Measurements from ENCODE around the gene ESRRA. TPM values are rescaled to one million over a fixed set of nuclear protein-coding genes. Genes with fewer than 3 reads are reported as not detected.

The ESRRA gene
- polyA plus RNA-seq, 2 of the 4 experiments (the other 2 are of a cell fraction) = 15.2 to 35.5 TPM

DNA sequence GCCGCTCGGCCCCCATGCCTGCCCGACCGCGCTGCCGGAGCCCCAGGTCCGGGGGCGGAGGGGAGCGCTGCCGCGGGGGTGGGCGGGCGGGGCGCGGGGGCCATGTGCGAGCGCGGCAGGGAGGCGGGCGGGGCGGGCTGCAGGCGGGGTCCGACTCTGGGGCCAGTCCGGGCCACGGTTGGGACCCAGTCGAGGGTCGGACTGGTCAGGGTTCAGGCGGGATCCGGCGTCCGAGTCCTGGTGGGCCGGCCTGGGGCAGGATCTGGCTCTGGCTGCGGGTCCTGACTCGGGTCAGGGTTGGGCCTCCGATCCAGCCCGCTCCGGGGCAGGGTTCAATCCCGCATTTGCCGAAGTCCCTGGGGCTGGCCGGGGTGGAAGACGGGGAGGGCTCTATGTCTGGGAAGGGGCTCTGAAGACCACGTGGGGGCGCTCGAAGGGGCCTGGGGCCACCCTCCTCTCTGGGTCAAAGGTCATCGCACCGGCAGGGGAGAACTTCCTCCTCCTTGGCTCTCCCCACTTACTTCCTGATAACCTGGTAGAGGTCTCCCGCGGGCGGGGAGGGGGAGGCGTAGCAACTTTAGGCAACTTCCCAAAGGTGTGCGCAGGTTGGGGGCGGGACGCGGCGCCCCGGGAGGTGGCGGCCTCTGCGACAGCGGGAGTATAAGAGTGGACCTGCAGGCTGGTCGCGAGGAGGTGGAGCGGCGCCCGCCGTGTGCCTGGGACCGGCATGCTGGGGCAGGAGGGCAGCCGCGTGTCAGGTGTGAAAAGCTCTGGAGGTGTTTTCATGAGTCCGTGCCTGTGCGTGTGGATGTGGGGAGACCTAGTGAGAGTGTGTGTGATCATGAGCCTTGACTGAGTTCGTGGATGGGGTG, 603 bp downstream of the ESRRA start:
- TF ChIP-seq EHF (CRISPR knock-in tag; IDR thresholded peaks at IDR 0.05) = no peak
- peak; percentile 61 for TF ChIP-seq POLR2A (IDR thresholded peaks at IDR 0.05; ENCODE audit: low read length)
- peak; percentile 61 for TF ChIP-seq SMC3 (IDR thresholded peaks at IDR 0.05)
- TF ChIP-seq, protein P1, sequence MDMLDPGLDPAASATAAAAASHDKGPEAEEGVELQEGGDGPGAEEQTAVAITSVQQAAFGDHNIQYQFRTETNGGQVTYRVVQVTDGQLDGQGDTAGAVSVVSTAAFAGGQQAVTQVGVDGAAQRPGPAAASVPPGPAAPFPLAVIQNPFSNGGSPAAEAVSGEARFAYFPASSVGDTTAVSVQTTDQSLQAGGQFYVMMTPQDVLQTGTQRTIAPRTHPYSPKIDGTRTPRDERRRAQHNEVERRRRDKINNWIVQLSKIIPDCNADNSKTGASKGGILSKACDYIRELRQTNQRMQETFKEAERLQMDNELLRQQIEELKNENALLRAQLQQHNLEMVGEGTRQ (IDR thresholded peaks at IDR 0.05) = no peak
- TF ChIP-seq ZNF302 (CRISPR knock-in tag; IDR thresholded peaks at IDR 0.05) = no peak
- TF ChIP-seq MYC (IDR thresholded peaks at IDR 0.05; ENCODE audit: borderline replicate concordance, low read length) = 0 out of 2 replicates have a peak, but pooled peaks have one; percentile 39
- no peak for TF ChIP-seq NFE2L2 (conservative IDR thresholded peaks at IDR 0.05; ENCODE audit: low read length)
- TF ChIP-seq, protein P2, sequence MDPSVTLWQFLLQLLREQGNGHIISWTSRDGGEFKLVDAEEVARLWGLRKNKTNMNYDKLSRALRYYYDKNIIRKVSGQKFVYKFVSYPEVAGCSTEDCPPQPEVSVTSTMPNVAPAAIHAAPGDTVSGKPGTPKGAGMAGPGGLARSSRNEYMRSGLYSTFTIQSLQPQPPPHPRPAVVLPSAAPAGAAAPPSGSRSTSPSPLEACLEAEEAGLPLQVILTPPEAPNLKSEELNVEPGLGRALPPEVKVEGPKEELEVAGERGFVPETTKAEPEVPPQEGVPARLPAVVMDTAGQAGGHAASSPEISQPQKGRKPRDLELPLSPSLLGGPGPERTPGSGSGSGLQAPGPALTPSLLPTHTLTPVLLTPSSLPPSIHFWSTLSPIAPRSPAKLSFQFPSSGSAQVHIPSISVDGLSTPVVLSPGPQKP (IDR thresholded peaks at IDR 0.05; ENCODE audit: low read depth, low read length) = no peak
- peak; percentile 61 for TF ChIP-seq CTCF (IDR thresholded peaks at IDR 0.05)
- no peak for TF ChIP-seq RNF2 (IDR thresholded peaks at IDR 0.05; ENCODE audit: borderline replicate concordance, low read depth)
- TF ChIP-seq PHF8 (IDR thresholded peaks at IDR 0.05; ENCODE audit: borderline replicate concordance, low read depth) = 0 out of 2 replicates have a peak, but pooled peaks have one; percentile 26
- peak in 1 of 2 experiments; percentile 50; a peak in 1 of 5 replicates for TF ChIP-seq JUN (IDR thresholded peaks at IDR 0.05)
- peak; percentile 41; the same call in 1 of the 2 replicates for TF ChIP-seq HOXA7 (CRISPR knock-in tag; IDR thresholded peaks at IDR 0.05)
- TF ChIP-seq MAFK (IDR thresholded peaks at IDR 0.05; ENCODE audit: partially characterized antibody) = no peak
- TF ChIP-seq KDM5A (IDR thresholded peaks at IDR 0.05) = no peak
- TF ChIP-seq, protein P3, sequence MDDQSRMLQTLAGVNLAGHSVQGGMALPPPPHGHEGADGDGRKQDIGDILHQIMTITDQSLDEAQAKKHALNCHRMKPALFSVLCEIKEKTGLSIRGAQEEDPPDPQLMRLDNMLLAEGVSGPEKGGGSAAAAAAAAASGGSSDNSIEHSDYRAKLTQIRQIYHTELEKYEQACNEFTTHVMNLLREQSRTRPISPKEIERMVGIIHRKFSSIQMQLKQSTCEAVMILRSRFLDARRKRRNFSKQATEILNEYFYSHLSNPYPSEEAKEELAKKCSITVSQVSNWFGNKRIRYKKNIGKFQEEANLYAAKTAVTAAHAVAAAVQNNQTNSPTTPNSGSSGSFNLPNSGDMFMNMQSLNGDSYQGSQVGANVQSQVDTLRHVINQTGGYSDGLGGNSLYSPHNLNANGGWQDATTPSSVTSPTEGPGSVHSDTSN (IDR thresholded peaks at IDR 0.05) = 0 out of 2 replicates have a peak, but pooled peaks have one; percentile 10
- TF ChIP-seq HOXB13 (CRISPR knock-in tag; IDR thresholded peaks at IDR 0.05; ENCODE audit: low read depth) = no peak
- peak; percentile 73 for TF ChIP-seq FOSB (CRISPR knock-in tag; IDR thresholded peaks at IDR 0.05)
- TF ChIP-seq RCOR1 (IDR thresholded peaks at IDR 0.05; ENCODE audit: low read depth, low read length) = no peak
- TF ChIP-seq, protein P4, sequence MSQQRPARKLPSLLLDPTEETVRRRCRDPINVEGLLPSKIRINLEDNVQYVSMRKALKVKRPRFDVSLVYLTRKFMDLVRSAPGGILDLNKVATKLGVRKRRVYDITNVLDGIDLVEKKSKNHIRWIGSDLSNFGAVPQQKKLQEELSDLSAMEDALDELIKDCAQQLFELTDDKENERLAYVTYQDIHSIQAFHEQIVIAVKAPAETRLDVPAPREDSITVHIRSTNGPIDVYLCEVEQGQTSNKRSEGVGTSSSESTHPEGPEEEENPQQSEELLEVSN (IDR thresholded peaks at IDR 0.05; ENCODE audit: borderline replicate concordance, low read depth) = peak; percentile 42; the same call in 1 of the 2 replicates
- TF ChIP-seq EHMT2 (IDR thresholded peaks at IDR 0.05; ENCODE audit: low read depth) = no peak
- TF ChIP-seq MAX (IDR thresholded peaks at IDR 0.05) = peak; percentile 59; the same call in 1 of the 2 replicates
- TF ChIP-seq RAD21 (conservative IDR thresholded peaks at IDR 0.05 in 1 of 2, IDR thresholded peaks at IDR 0.05 in 1 of 2) = peak in 1 of 2 experiments; percentile 49; a peak in 2 of 5 replicates
- no peak for TF ChIP-seq FOSL2 (IDR thresholded peaks at IDR 0.05)
- no peak for TF ChIP-seq FOSL2 (CRISPR knock-in tag; IDR thresholded peaks at IDR 0.05)
- H3K4me3 ChIP-seq = peak overlapping the region; percentile 73
- ATAC-seq = peak; percentile 37 to 43
- DNase-seq (ENCODE audit: low read depth in 1 of 2, low spot score in 1 of 2) = peak; percentile 38 to 82
- ChIA-PET CTCF (interaction anchor here (1.3 to 20.7 kb wide), 9 partner anchors 9 to 113 kb away, joined by 3 to 996 read pairs (median 68); partner anchors contain the start of genes BAD, CCDC88B, FKBP2 and GPR137), POLR2A (interaction anchor here (0.6 to 2.8 kb wide), 7 partner anchors 12 to 423 kb away, joined by 3 to 34 read pairs (median 3); partner anchors contain the start of genes BAD, GPR137, PRDX5 and TRMT112)
- FAIRE-seq = no peak
- peak overlapping the region; percentile 85 to 94 for H3K27ac ChIP-seq
- H3K4me2 ChIP-seq = peak overlapping the region; percentile 99
- no peaks in the 10 kb centered on the region for H3K9me3 ChIP-seq
- 4% methylated on average over 12 of the region's 71 CpGs for WGBS (ENCODE audit: missing lambda C conversion rate)
- H3K4me1 ChIP-seq = peaks cover 20% of the 10 kb centered on the region

Measured in A549 (cell line).